GM19023 (cell line): ENCODE measurements around the gene IQCN.

Experiments
- ATAC-seq: cut with Tn5 transposase; IDR thresholded peaks from one replicate; pipeline ENCODE4 v1.9.1; 2021; ENCODE audit warnings: mild to moderate bottlenecking, moderate library complexity; ENCODE audit not compliant: unreplicated experiment

Gene IQCN

GRCh38 chr19:18287836-18288772 is 13.9 kb upstream of the IQCN start:
- ATAC-seq, result no peak

DNA sequence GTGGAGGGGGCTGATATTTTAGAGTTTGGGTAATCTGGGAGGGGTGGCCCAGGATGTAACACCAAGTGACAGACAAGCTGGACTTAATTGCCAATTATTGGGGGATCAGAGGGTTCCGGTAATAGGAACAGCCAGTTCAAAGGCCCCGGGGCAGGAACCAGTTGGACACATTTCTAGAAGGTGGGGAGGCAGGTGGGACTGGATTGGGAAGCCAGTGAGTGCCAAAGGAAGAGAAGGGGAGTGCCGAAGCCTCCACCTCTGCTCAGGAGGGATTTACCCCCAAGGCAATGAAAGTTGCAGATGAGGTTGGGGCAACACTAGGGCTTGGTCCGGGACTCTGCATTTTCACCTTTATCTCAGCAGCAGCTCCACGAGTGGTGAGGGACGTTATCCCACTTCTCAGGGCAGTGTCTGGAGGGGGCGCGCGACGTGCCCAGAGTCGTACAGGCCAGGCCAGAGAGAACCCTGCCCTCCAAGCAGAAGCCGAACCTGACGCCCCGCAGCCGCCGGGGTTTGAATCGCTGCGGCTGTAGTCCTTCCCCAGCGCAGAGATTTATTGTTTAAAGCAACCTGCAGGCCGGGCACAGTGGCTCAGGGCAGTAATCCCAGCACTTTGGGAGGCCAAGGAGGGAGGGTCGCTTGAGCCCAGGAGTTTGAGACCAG is 12.9 kb upstream of the IQCN start:
- ATAC-seq, result no peak

DNA sequence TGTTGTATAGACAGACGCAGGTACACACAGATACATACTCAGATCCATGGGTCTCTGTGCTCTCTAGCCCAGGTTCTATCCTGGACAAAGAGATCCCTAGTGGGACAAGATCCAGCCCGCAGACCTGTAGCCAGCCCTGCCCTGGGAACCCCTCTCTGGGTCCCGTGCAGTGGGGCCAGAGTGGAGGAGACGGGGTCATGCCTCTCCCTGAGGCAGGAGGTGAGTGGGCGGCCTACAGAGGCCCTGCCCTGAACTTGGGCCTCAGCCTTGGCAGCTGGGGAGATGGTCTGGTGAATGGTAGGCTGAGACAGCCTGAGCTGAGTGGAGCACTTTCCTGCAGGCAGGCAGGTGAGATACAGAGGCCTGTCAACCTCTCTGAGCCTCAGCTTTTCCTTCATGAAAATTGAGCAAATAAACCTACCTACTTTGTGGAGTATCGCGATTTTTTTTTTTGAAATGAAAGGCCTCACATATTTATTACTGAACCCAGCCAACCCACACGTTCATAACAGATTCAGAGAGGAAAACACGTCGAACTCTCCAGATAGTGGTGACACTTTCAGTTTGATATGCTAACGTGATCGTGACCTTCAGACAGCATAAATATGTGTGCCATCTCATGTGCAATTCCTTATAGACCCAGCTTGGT is 10.6 kb upstream of the IQCN start:
- no peak for ATAC-seq

- ATAC-seq, result no peak
Observed at GRCh38 chr19:18283338-18283737, 9.1 kb upstream of the IQCN start.

GRCh38 chr19:18282788-18283141 is 8.5 kb upstream of the IQCN start:
- no peak for ATAC-seq

- no peak for ATAC-seq
Observed at GRCh38 chr19:18282021-18282787, 8.0 kb upstream of the IQCN start.

- ATAC-seq, result peak; percentile 64
Observed at GRCh38 chr19:18281082-18282020, 7.1 kb upstream of the IQCN start, which contains the start of gene JUND. JUND (minus strand) TSS chr19:18281622; CDS start chr19:18281484, 138 bp downstream.

GRCh38 chr19:18280247-18281081 is 6.2 kb upstream of the IQCN start:
- peak; percentile 12 for ATAC-seq

DNA sequence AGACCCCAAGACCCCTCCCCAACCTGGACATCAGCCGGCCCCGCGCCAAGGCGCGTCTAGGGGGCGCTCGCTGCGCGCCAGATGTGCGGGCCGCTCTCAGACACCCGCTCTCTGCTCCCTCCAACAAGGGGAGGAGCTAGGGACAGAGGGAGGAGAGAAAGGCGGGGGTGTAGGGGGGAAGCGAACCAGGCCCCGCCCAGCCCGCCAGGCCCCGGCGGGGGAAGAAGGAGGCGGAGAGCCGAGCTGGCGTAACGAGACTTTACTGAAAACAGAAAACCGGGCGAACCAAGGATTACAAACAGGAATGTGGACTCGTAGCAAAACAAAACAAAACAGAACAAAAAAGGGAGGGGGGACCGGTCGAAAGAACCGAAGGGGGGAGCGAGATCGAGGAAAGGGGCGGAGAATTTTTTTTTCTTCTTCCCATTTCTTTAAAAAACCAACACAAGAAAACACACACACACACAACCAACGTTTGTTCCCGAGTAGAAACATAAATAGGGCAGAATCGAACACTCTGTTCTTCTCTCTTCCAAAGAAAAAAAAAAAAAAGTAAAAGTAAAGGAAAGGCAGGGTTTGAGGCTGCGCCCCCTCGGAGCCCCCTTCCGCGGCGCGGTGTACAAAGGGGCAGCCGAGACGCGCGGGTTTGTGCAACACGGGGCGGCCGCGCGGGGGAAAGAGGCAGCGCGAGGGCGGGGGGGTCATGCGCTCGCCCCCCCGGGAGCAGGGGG is 5.4 kb upstream of the IQCN start:
- no peak for ATAC-seq

DNA sequence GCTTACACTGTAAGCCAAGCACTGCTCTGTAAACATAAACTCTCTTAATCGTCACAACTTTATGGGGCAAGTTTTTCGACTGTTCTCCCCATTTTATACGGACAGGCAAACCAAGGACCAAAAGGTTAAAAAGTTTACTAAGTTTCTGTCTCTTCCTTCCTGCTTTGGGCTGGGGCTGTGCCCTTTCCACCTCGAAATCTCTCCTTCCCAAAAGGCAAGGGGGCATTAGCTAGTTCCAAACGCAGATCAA is 4.9 kb upstream of the IQCN start:
- no peak for ATAC-seq

GRCh38 chr19:18278521-18279265 is 4.4 kb upstream of the IQCN start:
- ATAC-seq, result no peak

GRCh38 chr19:18274781-18275356 is 617 bp upstream of the IQCN start:
- ATAC-seq, result no peak

DNA sequence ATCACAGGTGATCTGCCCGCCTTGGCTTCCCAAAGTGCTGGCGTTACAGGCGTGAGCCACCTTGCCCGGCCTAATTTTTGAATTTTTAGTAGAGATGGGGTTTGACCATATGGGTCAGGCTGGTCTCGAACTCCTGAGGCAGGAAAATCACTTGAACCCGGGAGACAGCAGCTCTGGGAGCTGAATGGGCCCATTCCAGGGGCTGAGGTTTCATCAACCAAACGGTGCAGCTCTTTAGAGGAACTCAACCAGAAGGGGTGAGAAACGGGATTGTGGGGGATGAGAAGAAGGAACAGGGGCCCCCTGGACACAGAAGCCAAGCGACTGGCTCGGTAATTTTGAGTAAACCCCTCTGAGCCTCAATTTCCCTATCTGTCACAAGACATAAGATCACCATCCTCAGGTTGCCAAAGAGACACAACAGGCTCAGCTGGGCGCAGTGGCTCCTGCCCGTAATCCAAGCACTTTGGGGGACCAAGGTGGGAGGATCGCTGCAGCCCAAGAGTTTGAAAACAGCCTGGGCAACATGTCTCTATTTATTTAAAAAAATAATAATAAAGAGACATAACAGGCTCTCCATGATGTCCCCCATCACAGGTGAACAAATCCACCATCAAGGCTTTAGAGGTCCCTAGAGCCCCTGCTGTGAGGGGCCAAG is 562 bp downstream of the IQCN start:
- no peak for ATAC-seq

DNA sequence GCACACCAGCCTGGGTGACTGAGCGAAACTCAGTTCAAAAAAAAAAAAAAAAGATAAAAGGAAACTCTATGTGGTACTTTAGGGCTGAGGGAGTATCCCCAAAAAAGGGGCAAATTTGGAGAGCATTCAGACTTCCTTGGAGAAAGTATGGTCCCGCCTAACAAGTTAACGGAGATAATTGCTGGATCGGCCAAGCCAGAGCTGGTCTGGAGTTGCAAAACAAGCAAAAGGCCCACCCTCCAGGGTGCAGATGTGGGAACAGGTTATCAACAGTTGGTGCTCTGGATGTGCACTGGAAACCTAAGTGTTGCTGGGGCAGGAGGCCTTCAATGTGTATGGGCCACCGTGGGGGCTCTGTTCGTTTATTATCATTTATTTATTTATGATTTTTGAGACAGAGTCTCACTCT is 2.8 kb downstream of the IQCN start:
- no peak for ATAC-seq

- no peak for ATAC-seq
Observed at GRCh38 chr19:18270326-18270725, 3.9 kb downstream of the IQCN start.

DNA sequence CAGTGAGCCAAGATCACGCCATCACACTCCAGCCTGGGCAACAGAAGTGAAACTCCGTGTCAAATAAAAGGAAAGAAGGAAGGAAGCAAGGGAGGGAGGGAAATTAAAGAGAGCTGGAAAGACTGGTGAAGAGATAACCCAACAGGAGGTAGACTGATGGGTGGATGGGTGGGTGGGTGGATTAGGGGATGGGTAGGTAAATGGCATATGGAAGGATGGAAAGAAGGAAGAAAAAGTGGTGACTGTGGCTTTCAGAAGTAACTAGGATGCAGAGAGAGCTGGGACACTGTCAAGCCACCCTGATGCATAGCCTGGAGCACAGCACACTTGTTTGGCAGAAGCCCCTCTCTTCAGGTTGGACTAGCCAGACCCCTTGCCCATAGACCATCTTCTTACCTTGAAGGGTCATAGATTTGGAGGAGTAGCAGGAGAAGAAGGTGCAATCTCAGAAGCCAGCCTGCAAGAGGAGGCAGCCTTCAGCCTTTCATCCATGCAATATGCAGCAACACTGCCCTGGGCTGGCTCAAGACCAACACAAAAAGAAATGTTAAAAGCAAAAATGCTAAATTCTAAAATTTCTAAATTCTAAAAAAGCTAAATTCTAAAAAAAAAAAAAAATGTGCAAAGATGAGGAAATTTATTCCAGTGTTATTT is 5.1 kb downstream of the IQCN start:
- no peak for ATAC-seq
